Endothelial cell of umbilical vein (primary cell): ENCODE data around the gene NAV2. TPM values are rescaled to one million over a fixed set of nuclear protein-coding genes. Genes with fewer than 3 reads are reported as not detected.

Experiments used
- BruUV-seq: library from RNA; stranded (reverse); fragments of 400-500 nt; replicated peaks from 2 replicates; lab custom pipeline; 2021; lab: Mats Ljungman, UMichigan
- CTCF ChIA-PET: fragments of 300-600, 350-600 bp; sonication (Branson Sonifier 250); formaldehyde crosslinking; loops from one replicate; lab custom pipeline; 2021; ENCODE audit warnings: antibody characterized with exemption, inconsistent platforms; lab: Charles Lee
- POLR2A ChIA-PET: fragments of 300-600, 350-600 bp; sonication (Branson Sonifier 250); formaldehyde crosslinking; loops from one replicate; lab custom pipeline; 2021; ENCODE audit warnings: antibody characterized with exemption, inconsistent platforms; lab: Charles Lee
- DNase-seq: peaks from one replicate; pipeline ENCODE4 v3.0.0-alpha.2; 2011; ENCODE audit warnings: low read depth, low spot score
- FAIRE-seq: peaks from 2 replicates; lab custom pipeline; 2011; peaks lifted over from hg19 to GRCh38; lab: Jason Lieb, UNC
- H2AFZ ChIP-seq: 2 replicates; pipeline ENCODE4 v1.6.0; 2012; ENCODE audit warnings: low read depth, low read length, control low read depth, inconsistent platforms
- H3K27ac ChIP-seq: 2 replicates; pipeline ENCODE4 v1.5.1; 2011; ENCODE audit warnings: low read depth, mild to moderate bottlenecking, control low read depth, low read length, moderate library complexity; ENCODE audit not compliant: insufficient read depth
- H3K27me3 ChIP-seq, 2 experiments: 2 replicates each; pipeline versions ENCODE4 v1.6.0 to v1.6.1; 2011; ENCODE audit warnings: low read length in 2 of 2, mixed read lengths in 1 of 2; ENCODE audit not compliant: control insufficient read depth in 2 of 2, insufficient read depth in 2 of 2
- H3K36me3 ChIP-seq, 2 experiments: 2 replicates in 1 of 2; 3 replicates in 1 of 2; pipeline ENCODE4 v1.5.1; 2011; ENCODE audit warnings: low read length in 2 of 2, mild to moderate bottlenecking in 1 of 2, moderate library complexity in 1 of 2; ENCODE audit not compliant: control insufficient read depth in 2 of 2, insufficient read depth in 2 of 2; ENCODE audit errors: extremely low read depth in 1 of 2
- H3K4me1 ChIP-seq: 3 replicates; pipeline ENCODE4 v1.5.1; 2011; ENCODE audit warnings: mild to moderate bottlenecking, low read length; ENCODE audit not compliant: control insufficient read depth, insufficient read depth; ENCODE audit errors: extremely low read depth
- H3K4me2 ChIP-seq: 2 replicates; pipeline ENCODE4 v1.6.1; 2011; ENCODE audit warnings: low read length, control low read depth, mixed read lengths; ENCODE audit not compliant: insufficient read depth
- H3K4me3 ChIP-seq, 3 experiments: fragments of 200-600 bp in 1 of 3; sonication (generic), shearing (Covaris generic) in 1 of 3; replicated peaks in 1 of 3; 2 replicates each; pipeline ENCODE4 v1.5.1; 2011 to 2016; ENCODE audit warnings: control low read depth in 3 of 3, low read length in 3 of 3, mild to moderate bottlenecking in 2 of 3, inconsistent platforms in 1 of 3, low read depth in 1 of 3, moderate library complexity in 1 of 3; ENCODE audit not compliant: insufficient read depth in 1 of 3
- H3K79me2 ChIP-seq: 2 replicates; pipeline ENCODE4 v1.6.0; 2012; ENCODE audit warnings: low read length, inconsistent platforms; ENCODE audit not compliant: control insufficient read depth, insufficient read depth
- H3K9ac ChIP-seq: replicated peaks from 2 replicates; pipeline ENCODE3; 2011; ENCODE audit warnings: low read length, control low read depth; ENCODE audit not compliant: insufficient read depth; ENCODE audit errors: extremely low read depth
- H3K9me1 ChIP-seq: replicated peaks from 3 replicates; pipeline ENCODE4 v1.6.0; 2011; ENCODE audit warnings: mild to moderate bottlenecking, low read length; ENCODE audit not compliant: control insufficient read depth, insufficient read depth; ENCODE audit errors: extremely low read depth
- H3K9me3 ChIP-seq: replicated peaks from 2 replicates; pipeline ENCODE4 v1.5.1; 2012; ENCODE audit warnings: low read length, inconsistent platforms; ENCODE audit not compliant: control insufficient read depth, insufficient read depth
- H4K20me1 ChIP-seq: replicated peaks from 2 replicates; pipeline ENCODE3; 2011; ENCODE audit warnings: mild to moderate bottlenecking, low read length; ENCODE audit not compliant: control insufficient read depth, insufficient read depth; ENCODE audit errors: extremely low read depth
- EZH2 ChIP-seq: IDR thresholded peaks from 2 replicates; pipeline ENCODE4 v1.6.1; 2012; ENCODE audit warnings: borderline replicate concordance, low read depth, mild to moderate bottlenecking, moderate library complexity, low read length, inconsistent platforms; ENCODE audit not compliant: severe bottlenecking
- FOS ChIP-seq: IDR thresholded peaks from 2 replicates; pipeline ENCODE4 v1.6.1; 2011; ENCODE audit warnings: mild to moderate bottlenecking, low read length, moderate library complexity, borderline replicate concordance; ENCODE audit not compliant: insufficient read depth
- JUN ChIP-seq: IDR thresholded peaks from 2 replicates; pipeline ENCODE4 v1.6.1; 2011; ENCODE audit warnings: borderline replicate concordance, low read depth; ENCODE audit not compliant: insufficient read length, insufficient read depth
- MYC ChIP-seq: IDR thresholded peaks from one replicate; pipeline ENCODE4 v1.6.1; 2011; ENCODE audit warnings: mild to moderate bottlenecking, low read depth, low read length
- POLR2A ChIP-seq: IDR thresholded peaks from 2 replicates; pipeline ENCODE4 v1.6.1; 2012; ENCODE audit warnings: low read depth, mild to moderate bottlenecking, control low read depth, low read length
- dilution Hi-C: fragments of 300-500 bp; cut with MboI; formaldehyde crosslinking; loops from one replicate; pipeline ENCODE4 v1.15.0; 2019; ENCODE audit warnings: low sequenced_read_pairs; ENCODE audit not compliant: extremely low pct_ligation_motif_present
- intact Hi-C: fragments of 100-400 bp; cut with micrococcal nuclease; formaldehyde crosslinking; loops from one replicate; pipeline ENCODE4 v1.10.0; 2022
- polyA plus RNA-seq, 4 experiments: library from polyadenylated mRNA; depleted of rRNA in 3 of 4; stranded (reverse) in 3 of 4; unstranded in 1 of 4; fragments of >200 nt; gene quantifications; 2 replicates each; pipeline versions ENCODE4 v1.2.1 to v1.2.3, GENCODE V29; 2011 to 2012; ENCODE audit warnings: missing spikeins in 1 of 4
- total RNA-seq: library from RNA; stranded (reverse); gene quantifications from 2 replicates; pipeline ENCODE4 v1.2.3, GENCODE V29; 2021
- TF ChIP-seq, protein P1 (sequence below): IDR thresholded peaks from 2 replicates; pipeline ENCODE4 v1.6.1; 2011; ENCODE audit not compliant: insufficient read depth, insufficient read length
- TF ChIP-seq, protein P2 (sequence below), 2 donors: IDR thresholded peaks; 1 replicate in 1 of 2; 2 replicates in 1 of 2; pipeline ENCODE4 v1.5.1; 2011; ENCODE audit warnings: low read length in 2 of 2, mild to moderate bottlenecking in 2 of 2, moderate library complexity in 2 of 2, control low read depth in 1 of 2, inconsistent platforms in 1 of 2, low read depth in 1 of 2; ENCODE audit not compliant: insufficient read depth in 1 of 2; ENCODE audit errors: extremely low read depth in 1 of 2

Gene NAV2
- total and polyA plus RNA-seq, 2 donors (not counting 3 experiments of a cell fraction or from before 2014, with no cell fraction given): 10.9 to 68.0 TPM

DNA sequence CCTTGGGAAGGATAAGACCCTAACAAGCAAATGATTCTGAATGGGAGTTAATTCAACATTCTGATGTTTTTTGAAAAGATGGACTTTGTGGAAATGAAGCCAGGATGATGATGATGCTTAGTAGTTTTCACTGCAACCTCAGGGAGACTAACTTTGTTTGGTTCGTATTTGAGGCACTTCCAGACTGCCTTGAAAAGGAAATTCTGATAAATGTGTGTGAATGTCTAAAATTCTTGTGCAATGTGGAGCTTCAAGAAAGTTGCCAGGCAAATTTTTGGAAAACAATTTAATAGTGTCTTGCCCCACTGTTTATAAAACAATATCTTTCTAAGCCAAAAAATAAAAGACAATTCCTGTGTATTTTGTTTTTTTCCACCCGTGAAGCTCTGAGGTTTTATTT is 11.2 kb upstream of the NAV2 start:
- H3K9ac ChIP-seq: no peak overlapping the region
- ChIA-PET POLR2A (no interaction called here), CTCF (interaction anchor here (2.4 kb wide), 1 partner anchor 11 kb away, joined by 8 read pairs; no protein-coding TSS in a partner anchor)
- no peaks in the 10 kb centered on the region for H4K20me1 ChIP-seq
- no peaks in the 10 kb centered on the region for H3K27me3 ChIP-seq
- BruUV-seq: no TSS peak
- DNase-seq (no peak), FAIRE-seq (no peak)
- no peaks in the 10 kb centered on the region for H3K9me3 ChIP-seq
- dilution Hi-C loops: no loop called here
- H2AFZ ChIP-seq: no peak overlapping the region
- H3K4me3 ChIP-seq: no peak overlapping the region
- intact Hi-C loops: no loop called here
- H3K27ac ChIP-seq: no peak overlapping the region
- H3K4me2 ChIP-seq: no peak overlapping the region
- no peaks in the 10 kb centered on the region for H3K9me1 ChIP-seq
- no peaks in the 10 kb centered on the region for H3K79me2 ChIP-seq
- H3K36me3 ChIP-seq: no peaks in the 10 kb centered on the region
- H3K4me1 ChIP-seq: peaks cover 14% of the 10 kb centered on the region
- no peak for TF ChIP-seq EZH2
- TF ChIP-seq MYC: no peak
- no peak for TF ChIP-seq JUN
- TF ChIP-seq, protein P1, sequence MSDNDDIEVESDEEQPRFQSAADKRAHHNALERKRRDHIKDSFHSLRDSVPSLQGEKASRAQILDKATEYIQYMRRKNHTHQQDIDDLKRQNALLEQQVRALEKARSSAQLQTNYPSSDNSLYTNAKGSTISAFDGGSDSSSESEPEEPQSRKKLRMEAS: no peak
- TF ChIP-seq FOS: no peak
- TF ChIP-seq, protein P2, sequence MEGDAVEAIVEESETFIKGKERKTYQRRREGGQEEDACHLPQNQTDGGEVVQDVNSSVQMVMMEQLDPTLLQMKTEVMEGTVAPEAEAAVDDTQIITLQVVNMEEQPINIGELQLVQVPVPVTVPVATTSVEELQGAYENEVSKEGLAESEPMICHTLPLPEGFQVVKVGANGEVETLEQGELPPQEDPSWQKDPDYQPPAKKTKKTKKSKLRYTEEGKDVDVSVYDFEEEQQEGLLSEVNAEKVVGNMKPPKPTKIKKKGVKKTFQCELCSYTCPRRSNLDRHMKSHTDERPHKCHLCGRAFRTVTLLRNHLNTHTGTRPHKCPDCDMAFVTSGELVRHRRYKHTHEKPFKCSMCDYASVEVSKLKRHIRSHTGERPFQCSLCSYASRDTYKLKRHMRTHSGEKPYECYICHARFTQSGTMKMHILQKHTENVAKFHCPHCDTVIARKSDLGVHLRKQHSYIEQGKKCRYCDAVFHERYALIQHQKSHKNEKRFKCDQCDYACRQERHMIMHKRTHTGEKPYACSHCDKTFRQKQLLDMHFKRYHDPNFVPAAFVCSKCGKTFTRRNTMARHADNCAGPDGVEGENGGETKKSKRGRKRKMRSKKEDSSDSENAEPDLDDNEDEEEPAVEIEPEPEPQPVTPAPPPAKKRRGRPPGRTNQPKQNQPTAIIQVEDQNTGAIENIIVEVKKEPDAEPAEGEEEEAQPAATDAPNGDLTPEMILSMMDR (IDR thresholded peaks at IDR 0.05; ENCODE audit: extremely low read depth in 1 of 2, insufficient read depth in 1 of 2, low read depth in 1 of 2, low read length in 2 of 2): no peak
- TF ChIP-seq POLR2A: no peak
